ENCODE measurements around the gene TACSTD2.
"Not testable (repeated sequence)": the region's sequence is repeated elsewhere in the genome, so short reads cannot be mapped to it uniquely, and the experiment has no call there.

The TACSTD2 gene

DNA sequence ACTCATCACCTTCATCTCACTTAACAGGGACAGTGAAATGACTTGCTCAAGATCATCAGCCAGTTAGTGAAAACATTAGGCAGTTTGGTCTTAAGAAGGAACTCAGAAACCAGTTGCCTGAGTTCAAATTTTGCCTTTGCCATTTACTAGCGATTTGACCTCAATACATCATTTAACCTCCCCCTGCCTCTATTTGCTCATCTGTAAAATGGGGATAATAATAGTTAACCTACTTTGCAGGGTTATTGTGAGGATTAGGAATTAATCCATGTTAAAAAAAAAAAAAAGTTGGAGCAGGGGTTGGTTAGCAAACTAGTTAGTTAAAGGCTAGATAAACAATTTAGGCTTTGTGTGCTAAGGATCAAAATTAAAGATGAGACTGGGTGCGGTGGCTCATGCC lies 10.6 kb upstream of the TACSTD2 start:
- no peak for DNase-seq (ENCODE audit: low spot score)

- DNase-seq (ENCODE audit: low spot score), result no peak
These were observed 9.2 kb upstream of the TACSTD2 start for GRCh38 chr1:58586271-58586670.

GRCh38 chr1:58585581-58586151 lies 8.6 kb upstream of the TACSTD2 start:
- DNase-seq (ENCODE audit: low spot score), result no peak

DNA sequence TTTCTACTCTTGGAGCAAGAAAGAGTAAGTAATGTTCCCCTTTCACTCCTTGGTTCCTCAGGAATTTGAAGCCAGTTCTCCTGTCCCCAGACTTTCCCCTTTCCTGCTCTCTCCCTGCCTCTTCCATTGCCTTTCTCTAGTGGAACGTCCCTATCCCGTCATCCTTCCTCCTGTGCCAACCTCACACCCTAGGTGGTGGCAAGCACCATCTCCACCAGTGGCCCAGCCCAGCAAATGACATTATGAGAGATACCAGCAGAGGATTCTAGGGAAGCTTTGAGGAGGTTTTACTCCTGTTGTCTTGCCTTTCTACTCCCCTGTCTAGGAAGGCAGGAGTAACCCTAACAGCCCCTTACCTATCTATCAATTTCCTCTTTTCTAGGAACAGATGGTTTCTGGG lies 8.1 kb upstream of the TACSTD2 start:
- no peak for DNase-seq (ENCODE audit: low spot score)

GRCh38 chr1:58584082-58584895 lies 7.2 kb upstream of the TACSTD2 start:
- DNase-seq (ENCODE audit: low spot score), result peak; percentile 90

DNA sequence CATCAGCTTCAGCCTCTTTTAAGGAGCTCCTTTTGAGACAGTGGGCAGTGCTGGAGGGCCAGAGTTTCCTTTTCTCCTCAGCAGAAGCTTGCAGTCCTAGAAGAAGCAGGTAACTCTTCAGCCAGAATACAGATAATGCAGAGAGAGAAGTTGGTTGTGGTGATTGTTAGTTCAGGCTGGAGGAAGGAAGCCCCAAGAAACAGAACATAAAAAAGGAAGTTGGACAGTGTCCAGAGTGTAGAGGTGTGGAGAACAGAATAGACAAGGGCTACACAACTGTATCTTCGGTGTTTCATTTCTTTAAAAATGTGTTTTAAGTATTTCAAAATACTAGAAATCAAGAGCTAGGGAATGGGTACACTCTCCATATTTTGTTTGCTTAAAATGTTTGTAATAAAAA lies 6.4 kb upstream of the TACSTD2 start:
- no peak for DNase-seq (ENCODE audit: low spot score)

GRCh38 chr1:58582143-58582542 lies 5.1 kb upstream of the TACSTD2 start:
- DNase-seq (ENCODE audit: low spot score), result not testable (repeated sequence)

- DNase-seq (ENCODE audit: low spot score), result no peak
These were observed 4.6 kb upstream of the TACSTD2 start for GRCh38 chr1:58581641-58582040.

GRCh38 chr1:58580186-58580585 lies 3.1 kb upstream of the TACSTD2 start:
- DNase-seq (ENCODE audit: low spot score), result no peak

- DNase-seq (ENCODE audit: low spot score), result no peak
These were observed 590 bp upstream of the TACSTD2 start for GRCh38 chr1:58577654-58578030.

DNA sequence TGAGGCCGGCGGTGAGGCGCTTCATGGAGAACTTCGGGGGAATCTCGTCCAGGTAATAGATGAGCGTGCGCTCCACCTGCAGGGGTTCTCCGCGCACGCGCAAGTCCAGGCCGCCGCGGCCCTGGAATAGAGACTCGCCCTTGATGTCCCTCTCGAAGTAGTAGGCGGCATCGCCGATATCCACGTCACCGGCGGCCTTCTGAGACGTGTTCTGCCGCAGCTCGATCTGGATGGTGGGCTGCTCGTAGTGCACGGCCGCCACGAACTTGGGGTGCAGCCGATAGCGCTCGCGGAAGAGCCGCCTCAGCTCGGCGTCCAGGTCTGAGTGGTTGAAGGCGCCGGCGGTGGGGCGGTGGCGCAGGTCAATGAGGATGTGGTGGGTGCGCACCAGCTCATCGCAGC lies 726 bp downstream of the TACSTD2 start:
- DNase-seq (ENCODE audit: low spot score), result no peak

DNA sequence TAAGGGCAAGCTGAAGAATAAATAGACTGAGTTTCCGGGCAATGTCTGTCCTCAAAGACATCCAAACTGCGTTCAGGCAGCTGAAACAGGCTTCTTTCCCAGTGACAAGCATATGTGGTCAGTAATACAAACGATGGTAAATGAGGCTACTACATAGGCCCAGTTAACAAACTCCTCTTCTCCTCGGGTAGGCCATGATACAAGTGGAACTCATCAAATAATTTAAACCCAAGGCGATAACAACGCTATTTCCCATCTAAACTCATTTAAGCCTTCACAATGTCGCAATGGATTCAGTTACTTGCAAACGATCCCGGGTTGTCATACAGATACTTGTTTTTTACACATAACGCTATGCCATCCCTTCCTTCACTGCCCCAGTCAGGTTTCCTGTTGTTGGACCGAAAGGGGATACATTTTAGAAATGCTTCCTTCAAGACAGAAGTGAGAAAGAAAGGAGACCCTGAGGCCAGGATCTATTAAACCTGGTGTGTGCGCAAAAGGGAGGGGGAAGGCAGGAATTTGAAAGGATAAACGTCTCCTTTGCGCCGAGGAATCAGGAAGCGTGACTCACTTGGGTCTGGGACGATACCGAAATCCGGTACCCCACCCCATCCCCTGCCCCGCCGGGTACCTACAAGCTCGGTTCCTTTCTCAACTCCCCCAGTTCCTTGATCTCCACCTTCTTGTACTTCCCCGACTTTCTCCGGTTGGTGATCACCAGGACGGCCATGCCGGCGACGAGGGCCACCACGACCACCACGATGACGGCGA lies 1.3 kb downstream of the TACSTD2 start:
- no peak for DNase-seq (ENCODE audit: low spot score)

- no peak for DNase-seq (ENCODE audit: low spot score)
These were observed 2.2 kb downstream of the TACSTD2 start for GRCh38 chr1:58574816-58575215.

DNA sequence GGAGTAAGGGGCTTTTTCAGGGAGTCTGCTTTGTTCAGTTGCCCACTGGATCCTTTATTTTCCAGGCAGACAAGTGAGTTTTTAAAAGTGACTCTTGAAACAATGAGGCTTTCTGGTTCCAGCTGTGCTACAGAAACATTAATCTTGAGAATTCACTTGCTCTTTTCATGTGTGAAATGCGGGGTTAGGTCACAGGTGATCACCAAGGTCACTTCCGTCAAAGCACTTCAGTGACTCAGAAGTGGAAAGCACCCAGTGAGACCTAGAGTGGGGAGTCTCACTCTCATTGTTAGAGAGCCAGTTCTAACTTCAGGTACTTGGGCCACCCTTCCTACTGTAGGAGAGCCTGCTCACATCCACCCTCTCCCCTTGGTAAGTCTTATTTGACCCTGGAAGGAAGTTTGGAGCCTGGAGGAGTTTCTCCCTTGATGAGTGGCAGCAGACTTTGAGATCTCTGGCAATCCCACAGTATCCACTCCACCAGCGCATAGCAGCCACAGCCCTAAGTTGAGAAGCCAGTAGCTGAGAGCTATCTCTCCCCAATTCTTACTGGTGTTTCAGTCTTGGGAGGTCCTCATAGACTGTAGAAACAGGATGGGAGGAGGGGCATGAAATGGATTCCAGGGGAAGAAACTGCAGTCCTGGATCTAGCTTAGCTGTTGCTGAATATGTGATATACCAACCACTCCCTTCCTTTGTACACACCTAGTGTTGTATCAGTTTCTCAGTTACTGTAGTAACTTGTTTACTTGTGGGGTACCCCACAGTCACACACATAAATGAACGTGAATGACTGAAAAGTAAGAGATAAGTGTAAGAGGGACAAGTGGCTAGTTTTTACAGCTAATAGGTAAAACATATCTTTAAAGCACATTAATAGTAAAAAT lies 3.1 kb downstream of the TACSTD2 start:
- DNase-seq (ENCODE audit: low spot score), result no peak

DNA sequence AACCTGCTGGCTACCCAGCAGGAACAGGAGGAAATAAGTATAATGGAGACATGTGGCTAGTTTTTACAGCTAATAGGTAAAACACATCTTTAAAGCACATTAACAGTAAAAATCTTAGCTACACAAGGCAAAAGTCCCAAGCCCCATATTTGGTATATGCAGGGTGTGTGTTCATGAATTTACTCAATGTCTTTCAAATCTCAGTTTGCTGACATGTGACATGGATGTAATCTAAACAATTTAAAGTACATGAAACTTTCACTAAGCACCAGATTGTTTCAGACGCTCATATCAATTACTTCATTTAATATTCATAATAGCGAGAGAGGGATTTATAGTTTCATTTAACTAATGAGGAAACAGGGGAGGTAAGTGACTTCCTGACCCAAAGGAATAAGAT lies 3.9 kb downstream of the TACSTD2 start:
- no peak for DNase-seq (ENCODE audit: low spot score)

- DNase-seq (ENCODE audit: low spot score), result no peak
These were observed 4.4 kb downstream of the TACSTD2 start for GRCh38 chr1:58572690-58573089.

GRCh38 chr1:58571616-58572015 lies 5.4 kb downstream of the TACSTD2 start:
- no peak for DNase-seq (ENCODE audit: low spot score)

- no peak for DNase-seq (ENCODE audit: low spot score)
These were observed 6.2 kb downstream of the TACSTD2 start for GRCh38 chr1:58570817-58571216.

DNA sequence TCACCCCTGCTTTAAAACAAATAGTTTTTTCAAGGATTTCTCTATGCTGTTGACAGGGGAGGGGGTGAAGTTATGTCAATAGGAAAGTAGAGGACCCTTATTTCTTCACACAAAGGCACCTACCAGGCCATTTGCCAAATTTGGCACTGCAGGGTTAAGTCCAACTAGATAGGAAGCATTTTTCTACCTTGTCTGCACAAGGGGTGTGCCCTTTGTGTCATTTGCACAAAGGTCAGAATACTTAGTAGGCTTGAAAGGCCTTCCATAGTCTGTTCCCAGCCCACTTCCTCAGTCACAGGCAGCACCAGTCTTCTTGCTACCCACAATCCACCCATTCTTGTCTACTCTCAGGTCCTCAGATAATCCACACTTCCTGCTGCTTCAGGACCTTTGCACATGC lies 7.0 kb downstream of the TACSTD2 start:
- no peak for DNase-seq (ENCODE audit: low spot score)

- DNase-seq (ENCODE audit: low spot score), result no peak
These were observed 8.1 kb downstream of the TACSTD2 start for GRCh38 chr1:58568911-58569310.

DNA sequence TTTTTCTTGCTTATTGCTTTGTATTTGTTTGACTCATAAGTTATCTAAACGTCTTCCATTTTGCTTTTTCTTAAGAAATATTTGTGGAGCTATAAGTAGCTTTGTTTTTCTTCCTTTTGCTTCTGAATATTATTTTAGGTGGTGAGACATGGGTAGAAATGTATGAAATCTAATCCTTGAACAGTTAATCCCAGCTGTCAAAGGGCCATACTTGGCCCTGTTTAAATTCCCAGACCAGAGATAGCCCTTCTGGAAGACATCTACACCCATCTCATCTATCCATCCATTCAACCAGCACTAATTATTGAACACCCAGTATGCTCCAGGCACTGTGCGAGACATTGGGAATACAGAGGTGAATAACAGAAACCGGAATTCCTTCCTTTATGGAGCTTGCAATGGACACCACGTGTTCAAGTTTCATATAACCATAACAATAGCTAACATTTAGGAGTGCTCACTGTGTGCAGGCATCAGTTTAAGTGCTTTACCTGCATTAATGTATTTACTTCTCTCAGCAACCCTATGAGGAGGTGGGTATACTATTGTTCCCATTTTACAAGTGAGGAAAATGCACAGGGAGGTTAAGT lies 8.7 kb downstream of the TACSTD2 start:
- DNase-seq (ENCODE audit: low spot score), result no peak

DNA sequence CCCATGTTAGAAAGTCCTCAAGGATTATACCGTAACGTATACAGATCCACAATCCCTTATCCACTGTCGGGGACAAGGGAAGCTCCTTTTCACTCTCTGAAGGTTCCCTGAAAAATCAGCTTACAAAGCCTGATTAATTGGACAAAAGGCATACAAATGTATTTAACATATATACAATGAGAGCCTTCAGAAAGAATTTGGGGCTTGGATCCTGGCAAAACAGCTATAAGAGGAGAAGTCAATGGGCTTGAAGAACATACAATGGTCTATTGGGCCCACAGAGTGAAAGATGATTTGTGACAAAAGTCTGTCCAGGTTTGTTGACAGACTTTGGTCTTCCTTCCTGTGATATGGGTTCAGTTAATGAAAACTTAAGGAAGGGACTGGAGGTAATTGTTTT lies 10.7 kb downstream of the TACSTD2 start:
- no peak for DNase-seq (ENCODE audit: low spot score)
